Middle frontal gyrus (tissue), 1 donor: ENCODE results near the gene TMTC2.

ENCODE experiments used
- DNase-seq: peaks from one replicate; pipeline ENCODE4 v3.0.0-alpha.2; 2015; ENCODE audit warnings: low spot score; ENCODE audit errors: extremely low spot score

TMTC2 gene

DNA sequence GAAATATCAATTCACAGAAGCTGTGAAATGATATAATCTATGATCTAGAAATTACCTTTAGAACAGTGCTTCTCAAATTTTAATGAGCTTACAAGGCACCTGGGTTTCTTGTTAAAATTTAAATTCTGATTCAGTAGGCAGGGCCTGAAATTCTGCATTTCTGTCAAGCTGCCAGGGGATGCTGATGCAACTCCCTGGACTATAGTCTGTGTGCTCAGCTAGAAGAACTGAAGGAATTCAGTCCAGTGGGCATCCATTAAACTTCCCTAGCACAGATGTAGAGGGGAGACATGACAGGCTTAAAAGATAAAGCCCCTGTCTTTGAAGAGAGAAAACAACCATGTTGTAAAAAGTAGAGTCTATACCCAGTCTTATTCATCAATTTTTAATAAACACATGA lies 441.8 kb downstream of the TMTC2 start:
- DNase-seq = no peak

DNA sequence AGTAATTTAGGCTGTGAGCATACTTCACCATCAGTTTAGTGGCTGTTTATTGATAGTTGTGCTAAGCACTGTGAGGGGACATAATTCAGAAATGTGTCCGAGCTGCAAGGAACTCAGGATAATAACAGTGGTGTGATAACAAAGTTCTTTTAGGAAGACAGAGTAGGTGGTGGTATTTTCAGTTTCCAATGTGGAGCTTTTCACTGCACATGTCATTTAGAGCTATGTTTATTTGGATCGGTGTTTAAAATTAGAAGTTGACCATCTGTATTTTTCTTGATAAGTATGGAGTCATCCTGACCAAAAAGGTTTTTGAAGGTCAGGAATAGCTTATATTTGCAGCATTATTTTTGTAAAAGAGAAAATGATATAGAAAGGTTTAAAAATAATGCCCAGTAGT lies 443.5 kb downstream of the TMTC2 start:
- no peak for DNase-seq

DNA sequence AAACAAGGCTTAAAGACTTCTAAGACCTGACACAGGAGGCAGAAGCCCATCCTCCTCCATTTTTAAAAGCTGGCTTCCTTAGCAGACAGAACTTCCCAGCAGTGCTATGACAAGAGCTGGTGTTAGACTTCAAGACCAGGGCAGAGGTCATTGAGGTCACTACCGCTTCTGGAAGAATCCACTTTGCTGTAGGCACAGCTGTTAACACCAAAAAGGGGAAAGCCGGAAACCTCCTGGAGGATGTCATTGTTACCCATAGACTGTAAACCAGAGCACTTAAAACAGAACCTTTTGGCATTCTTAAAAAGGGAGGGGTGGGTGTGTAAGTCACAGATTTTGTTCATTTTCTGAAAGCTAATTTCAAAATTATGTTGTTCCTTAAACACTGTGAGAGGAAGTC lies 445.7 kb downstream of the TMTC2 start:
- no peak for DNase-seq

DNA sequence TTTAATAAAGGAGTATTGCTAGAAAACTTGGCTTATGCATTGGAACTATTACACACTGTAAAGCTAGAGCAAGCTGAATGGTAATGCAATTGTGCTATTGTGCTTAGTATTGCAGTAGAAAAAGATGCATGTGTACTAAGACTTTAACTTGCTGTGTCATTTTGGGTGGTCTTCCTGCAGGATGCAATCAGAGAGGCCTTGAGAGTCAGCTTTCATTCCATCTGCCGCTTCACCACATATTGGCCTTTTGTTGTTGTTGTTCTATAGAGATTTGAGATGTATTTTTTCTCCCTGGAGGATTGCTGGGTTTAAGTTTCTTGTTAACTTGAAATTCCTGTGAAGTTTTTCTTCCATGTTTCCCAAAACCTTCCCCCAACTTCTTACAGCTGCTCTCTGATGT lies 449.7 kb downstream of the TMTC2 start:
- no peak for DNase-seq

DNA sequence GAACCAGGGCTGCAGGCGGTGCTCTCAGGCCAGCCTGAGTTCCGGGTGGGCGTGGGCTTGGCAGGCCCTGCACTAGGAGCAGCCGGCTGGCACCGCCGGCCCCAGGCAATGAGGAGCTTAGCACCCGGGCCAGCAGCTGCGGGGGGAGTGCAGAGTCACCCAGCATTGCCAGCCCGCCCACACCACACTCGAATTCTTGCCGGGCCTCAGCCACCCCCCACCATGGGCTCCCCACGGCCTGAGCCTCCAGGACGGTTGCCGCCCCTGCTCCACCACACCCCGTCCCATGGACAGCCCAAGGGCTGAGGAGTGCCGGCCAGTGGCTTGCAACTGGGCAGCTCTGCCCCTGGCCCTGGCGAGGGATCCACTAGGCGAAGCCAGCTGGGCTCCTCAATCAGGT lies 453.4 kb downstream of the TMTC2 start:
- DNase-seq = no peak

DNA sequence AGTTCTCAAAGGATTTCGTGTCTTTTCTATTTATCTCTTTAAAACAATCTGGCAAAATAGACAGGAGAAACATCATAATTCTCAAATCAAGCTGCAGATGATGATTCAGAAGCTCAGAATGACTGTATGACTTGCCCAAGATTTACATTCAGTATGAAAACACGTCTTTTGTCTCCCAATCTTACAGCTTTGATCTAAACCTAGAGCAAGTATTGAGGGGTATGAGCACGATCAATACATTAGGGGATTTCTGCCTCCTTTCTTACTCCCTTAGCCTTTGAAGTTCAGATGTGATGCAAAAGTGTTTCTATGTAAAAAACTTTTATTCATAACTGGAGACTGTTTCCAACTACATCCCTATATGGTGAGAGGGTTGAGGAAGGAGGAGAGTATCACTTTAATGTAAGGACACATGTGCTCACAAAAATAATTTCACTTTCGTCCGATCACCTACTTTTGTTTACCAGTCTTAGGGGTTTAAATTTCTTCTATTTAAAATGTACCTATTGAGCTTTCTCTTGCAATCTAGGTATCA lies 454.8 kb downstream of the TMTC2 start:
- DNase-seq = no peak

DNA sequence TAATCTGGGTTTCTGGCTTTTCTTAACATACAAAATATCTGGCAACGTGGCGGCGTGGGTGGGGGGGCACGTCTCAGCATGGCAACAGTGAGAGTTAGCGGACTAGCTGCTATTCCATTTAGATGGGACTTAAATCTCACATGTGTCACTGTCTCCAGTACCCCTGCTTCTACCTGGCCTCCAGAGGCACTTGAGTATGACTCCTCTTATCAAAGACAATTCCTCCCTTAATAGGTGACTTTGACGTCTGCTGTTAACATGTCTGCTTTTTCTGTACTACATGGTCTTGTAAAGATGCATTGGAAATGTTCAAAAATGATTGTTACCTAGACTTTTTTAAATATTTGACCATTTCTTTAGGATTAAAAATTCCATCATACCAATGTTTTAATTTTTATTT lies 456.2 kb downstream of the TMTC2 start:
- DNase-seq = no peak

DNA sequence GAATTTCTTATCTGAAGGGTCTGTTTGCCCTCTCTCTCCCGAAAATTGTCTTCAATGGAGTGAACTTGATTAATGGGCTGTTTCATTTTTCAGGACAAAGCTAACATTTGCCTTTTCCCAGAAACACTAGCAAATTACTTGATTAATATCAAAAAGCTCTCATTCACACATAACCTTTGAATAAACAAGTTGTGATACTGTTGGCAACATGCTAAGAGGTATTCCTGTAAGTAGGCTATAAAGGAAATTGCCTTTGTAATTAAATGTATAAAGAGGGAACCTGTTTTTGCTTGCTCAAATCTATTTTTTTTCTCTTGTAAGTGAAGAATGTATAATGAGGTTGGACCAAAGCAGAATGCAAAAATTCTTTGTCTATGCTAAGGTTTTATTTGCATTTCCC lies 457.2 kb downstream of the TMTC2 start:
- DNase-seq = no peak

DNA sequence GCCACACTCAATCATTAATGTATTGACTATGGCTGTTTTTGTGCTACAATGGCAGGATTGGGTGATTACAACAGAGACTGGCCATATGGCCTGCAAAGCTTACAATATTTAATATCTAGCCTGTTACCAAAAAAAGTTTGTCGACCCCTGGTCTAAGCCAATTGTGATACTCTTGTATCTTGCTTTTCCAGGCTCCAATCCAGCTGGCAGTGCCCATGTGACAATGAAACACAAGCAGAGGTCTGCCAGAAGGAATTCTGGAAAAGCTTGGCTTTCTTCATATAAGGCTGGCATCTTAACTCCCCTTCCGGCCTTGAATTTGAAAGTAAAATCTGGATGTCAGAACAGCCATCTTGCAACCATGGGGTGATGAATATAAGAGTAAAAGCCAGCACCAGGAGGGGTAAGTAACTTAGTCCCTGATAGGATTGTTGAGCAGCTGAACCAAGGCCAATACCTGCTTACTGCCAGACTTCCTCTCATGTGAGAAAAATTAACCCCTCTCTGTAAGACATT lies 458.7 kb downstream of the TMTC2 start:
- no peak for DNase-seq

DNA sequence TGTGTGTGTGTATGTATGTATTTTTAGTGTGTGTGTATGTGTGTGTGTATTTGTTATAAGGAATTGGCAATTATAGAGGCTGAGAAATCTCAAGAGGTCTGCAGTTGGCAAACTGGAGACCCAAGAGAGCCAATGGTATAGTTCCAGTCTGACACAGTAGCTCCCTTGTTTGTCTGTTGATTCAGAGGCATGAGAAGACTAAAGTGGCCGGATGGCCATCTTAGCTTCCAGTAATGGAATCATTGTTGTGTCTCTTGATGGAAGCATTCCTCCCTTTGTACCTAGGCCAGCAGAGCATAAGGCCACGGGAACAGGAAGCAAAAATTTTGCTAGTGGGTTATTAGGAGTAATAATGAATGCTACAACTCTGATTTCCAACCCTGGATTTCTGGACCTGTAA lies 460.6 kb downstream of the TMTC2 start:
- DNase-seq = no peak

DNA sequence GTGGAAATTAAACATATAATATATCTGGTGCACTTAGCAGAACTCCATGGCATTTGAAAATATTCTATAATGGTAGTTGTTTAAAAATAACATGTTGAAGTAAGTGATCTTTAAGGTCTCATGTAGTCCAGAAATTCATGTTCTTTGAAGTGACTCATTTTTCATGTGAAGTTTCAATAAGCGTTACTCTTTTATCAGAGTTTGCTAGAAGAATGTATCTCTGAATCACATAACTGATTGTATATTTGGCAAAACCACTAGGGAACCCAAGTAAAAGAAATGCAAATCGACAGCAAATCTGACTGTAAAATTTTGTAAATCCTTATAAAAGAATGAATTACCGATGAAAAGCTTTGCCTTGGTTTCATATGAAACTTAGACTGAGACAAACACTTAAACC lies 463.3 kb downstream of the TMTC2 start:
- no peak for DNase-seq

DNA sequence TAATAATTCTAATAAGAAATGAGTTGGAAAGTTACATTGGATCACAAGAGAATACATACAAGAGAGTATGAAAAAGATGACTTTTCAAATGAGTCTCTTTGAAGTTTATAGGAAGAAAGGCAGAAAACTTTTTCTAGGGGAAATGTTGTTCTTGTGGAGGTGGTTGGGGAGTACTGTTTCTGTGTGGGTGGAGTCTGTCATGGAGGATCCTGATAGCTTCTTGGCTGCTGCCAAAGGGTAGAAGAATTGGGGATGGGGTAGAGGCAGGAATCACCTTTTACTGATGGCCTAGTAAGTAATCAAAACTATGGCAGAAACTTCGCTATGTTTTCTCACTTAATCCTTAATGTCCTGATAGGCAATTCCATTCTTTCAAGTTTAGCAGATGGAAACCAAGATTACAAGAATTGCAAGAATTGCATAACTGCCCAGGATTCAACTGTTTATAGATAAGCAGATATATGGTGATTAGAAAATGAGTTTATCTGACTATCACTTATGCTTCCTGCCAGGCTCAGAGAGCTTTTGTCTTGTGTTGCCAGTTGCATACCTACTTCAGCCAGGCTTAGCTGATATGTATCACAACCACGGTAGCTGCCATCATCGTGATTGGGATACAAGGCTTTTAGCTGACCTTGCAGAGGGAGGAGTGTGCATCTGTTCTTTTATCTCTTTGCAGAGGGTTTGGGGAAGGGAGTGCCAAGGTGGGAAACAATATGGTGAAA lies 463.9 kb downstream of the TMTC2 start:
- DNase-seq = no peak

DNA sequence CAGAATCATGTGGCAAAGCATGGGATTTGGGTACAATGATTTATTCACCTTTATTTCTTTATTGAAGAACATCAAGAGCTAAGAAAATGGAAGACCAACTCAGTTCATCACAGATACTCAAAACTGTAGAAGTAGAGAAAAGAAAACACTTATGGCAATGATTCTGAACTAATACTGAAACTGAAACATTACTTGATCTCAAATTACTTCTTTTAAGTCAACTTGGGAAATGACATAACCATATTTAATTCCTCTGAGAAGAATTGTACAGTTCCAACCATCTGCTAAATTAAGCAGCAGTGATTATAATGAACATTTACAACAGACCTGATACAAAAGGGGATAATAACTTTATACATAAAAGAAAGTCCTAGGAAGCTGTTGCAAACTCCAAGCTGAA lies 466.5 kb downstream of the TMTC2 start:
- no peak for DNase-seq

DNA sequence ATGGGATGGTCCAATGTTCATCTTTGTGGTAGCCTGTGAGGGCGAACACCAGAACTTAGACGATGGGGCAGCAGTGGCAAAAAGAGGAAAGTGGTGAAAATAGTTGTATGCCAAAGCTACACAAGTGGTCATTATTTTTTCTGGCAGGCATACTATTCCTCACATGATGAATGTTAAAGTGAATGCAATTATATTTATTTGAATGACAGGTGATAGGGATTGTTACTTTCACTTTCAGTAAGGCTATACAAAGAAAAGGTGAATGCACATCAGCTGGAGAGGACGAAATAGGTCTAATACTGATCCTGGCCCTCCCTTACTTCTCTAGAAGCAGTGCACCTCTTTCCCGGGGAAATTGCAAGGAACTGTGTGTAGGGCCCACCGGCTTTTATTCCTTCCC lies 470.1 kb downstream of the TMTC2 start:
- no peak for DNase-seq

DNA sequence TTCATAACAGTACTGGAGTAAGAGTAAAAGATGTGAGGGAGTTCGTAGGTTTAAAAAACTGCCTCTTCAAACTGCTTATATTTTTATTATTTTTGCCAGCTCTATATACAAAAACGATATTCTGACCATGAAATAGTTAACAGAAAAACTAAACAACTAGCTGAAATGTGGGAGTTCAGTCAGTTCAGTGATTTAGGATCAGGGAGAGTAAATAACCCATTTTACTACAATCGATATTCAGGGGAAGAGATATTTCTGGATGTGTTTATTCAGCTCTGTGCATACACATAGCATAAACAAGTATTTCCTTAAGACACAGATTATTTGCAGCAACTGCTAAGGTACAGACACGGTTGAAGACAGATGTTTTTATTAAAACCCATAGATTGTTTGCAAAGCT lies 470.9 kb downstream of the TMTC2 start:
- no peak for DNase-seq

DNA sequence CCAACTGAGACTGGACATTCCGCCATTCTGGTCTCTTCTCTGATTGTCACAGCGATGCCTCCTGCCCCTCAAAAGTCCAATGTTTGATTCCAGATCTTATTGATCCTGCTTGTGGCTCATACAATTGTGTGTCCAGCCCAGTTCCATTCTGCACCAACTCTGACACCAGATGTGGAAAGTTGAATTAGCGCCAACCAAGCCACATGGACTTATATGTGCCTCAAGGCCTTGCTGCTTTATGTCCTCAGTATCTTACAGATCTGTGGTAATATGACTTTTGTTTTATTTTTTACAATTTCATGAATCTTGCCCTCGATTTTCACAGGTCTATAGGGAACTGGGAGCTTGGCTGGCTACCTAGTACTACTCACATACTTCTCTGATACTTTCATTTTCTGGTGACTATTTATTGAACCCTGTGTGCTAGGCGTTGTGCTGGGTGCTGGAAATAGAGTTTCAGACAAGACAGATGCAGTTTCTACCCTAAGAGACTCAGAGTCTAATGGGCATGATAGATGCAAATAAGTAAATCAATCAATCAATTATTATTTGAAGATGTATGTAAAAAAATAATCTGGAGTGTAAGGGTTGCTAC lies 472.0 kb downstream of the TMTC2 start:
- DNase-seq = no peak

DNA sequence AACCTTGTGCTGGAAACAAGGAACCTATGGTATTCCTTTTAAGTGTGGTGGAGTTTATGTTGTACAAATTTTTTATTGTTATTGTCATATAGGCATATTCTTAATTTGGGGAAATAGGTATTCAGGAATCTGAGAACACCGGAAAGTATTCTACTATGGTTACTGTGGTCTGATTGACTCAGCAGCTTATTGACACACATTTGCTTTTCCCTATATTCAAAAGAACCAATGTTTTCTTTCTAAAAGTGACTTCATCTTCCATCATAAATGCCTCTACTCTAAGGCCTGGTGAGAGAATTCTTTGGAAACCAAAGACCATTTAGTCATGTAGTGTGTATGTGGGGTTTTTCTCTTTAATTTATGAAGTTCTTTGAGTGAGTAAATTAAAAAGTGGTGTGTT lies 474.8 kb downstream of the TMTC2 start:
- DNase-seq = no peak

DNA sequence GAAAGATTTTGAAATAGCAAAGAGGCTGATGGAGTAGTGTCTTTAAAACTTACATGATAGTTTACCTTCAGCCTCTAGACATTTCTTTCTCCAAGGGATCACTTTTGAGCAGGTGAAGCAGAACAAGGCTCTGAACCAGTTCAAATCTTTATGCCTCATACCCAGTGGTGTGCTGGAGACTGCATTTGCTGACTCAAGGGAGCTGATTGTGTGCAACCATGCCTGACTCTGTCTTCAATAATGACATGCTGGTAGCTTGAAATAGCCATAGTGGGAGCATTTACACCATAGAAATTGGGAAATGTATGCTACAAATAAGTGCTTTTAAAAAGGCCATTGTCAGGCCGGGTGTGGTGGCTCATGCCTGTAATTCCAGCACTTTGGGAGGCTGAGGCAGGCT lies 482.0 kb downstream of the TMTC2 start:
- DNase-seq = no peak

DNA sequence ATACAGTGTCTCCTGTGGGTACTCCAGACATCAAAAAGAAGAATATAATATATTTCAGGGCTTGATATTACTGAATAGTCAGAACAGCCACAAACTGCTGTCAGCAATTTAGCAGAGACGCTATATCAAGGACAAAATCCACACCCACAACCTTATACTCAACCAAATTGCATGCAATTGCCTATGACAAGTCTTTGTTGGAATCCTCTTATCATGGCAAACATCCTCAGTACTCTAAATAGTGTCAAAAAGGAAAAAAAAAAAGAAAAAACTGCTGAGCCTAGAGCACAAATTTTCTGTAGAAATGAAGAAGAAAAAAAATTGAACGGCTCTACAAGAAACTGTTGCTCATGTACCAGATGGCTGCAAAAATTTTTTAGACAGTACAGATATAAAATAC lies 485.7 kb downstream of the TMTC2 start:
- DNase-seq = no peak

DNA sequence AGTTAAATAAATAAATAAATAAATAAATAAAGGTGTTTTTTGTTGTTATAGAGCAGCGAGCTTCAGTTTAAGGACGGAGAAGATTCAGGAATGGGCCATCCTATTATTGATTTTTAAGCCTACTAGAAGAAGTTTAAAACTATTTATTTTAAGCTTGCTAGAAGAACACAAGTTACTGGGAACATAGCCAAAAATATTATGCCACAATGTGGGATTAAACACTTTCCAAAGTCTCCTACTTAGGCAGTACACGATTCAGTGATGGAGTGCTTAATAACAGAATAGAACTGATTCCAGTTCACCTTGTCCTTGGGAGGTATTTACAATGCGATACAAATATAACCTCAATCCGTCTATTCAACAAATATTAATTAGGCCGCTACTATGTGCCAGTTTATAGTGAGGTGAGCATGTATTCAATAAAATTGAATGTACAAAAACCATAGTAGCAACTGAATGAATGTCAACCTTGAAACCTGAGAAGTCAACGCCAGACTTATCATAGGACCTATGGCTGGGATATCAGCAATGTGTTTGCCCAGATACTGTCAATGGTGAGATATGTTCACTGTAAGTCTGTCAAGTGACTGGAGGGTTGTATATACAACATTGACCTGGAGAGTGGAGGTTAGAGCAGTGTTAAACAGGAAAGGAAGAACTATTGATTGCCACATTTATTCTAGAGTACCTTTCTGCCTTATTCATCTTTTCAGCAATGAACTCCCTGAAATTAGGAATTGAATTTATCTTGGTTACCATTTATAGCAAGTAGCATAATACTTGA lies 486.4 kb downstream of the TMTC2 start:
- no peak for DNase-seq

DNA sequence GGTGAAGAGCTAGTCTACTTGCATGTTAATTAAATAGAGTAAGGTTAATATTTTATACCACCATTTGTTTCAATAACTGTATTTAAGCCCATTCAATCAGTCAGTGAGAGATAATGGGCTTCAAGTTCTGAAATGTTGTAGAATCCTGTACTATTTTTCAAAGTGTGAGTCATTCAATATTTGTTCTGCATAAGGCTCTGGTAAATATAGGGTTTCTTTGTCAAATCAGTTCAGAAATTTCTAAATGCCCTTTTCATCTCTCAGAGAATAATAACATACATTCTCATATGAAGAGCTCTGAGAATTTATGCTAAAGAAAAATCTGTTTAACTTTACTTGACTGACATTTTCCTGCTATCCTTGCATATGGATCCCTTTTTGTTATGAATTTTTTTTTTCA lies 493.3 kb downstream of the TMTC2 start:
- no peak for DNase-seq

DNA sequence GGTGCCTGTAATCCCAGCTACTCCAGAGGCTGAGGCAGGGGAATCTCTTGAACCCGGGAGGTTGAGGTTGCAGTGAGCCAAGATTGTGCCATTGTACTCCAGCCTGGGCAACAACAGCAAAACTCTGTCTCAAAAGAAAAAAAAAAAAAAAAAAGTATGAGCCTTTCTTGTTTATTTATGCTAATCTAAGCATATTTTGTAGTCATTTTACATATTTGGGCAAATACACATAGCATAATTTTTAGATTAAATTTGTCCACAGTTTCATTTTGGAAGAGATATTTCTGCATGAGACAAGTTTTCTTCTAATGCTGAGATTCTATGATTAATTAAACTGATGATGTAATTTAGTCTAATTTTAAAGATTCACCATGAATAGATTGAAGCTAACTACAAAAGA lies 494.4 kb downstream of the TMTC2 start:
- no peak for DNase-seq
